Measurements from ENCODE around the gene UGT1A4.

The UGT1A4 gene

GRCh38 chr2:233811732-233812131 is 93.2 kb downstream of the UGT1A4 start:
- no peak for DNase-seq (ENCODE audit: low read depth)

GRCh38 chr2:233813236-233814055 is 94.9 kb downstream of the UGT1A4 start:
- no peak for DNase-seq (ENCODE audit: low read depth)

GRCh38 chr2:233814056-233814835 is 95.7 kb downstream of the UGT1A4 start:
- no peak for DNase-seq (ENCODE audit: low read depth)

- no peak for DNase-seq (ENCODE audit: low read depth)
These were observed 97.3 kb downstream of the UGT1A4 start for GRCh38 chr2:233815861-233816260.

GRCh38 chr2:233816334-233816733 is 97.8 kb downstream of the UGT1A4 start:
- DNase-seq (ENCODE audit: low read depth) = no peak

- no peak for DNase-seq (ENCODE audit: low read depth)
These were observed 98.2 kb downstream of the UGT1A4 start for GRCh38 chr2:233816771-233817170.

GRCh38 chr2:233817361-233817911 is 98.9 kb downstream of the UGT1A4 start:
- no peak for DNase-seq (ENCODE audit: low read depth)

GRCh38 chr2:233817995-233818638 is 99.6 kb downstream of the UGT1A4 start:
- no peak for DNase-seq (ENCODE audit: low read depth)

GRCh38 chr2:233818639-233819621 is 100.4 kb downstream of the UGT1A4 start:
- no peak for DNase-seq (ENCODE audit: low read depth)

GRCh38 chr2:233819884-233820773 is 101.6 kb downstream of the UGT1A4 start:
- no peak for DNase-seq (ENCODE audit: low read depth)

- DNase-seq (ENCODE audit: low read depth) = no peak
These were observed 102.2 kb downstream of the UGT1A4 start for GRCh38 chr2:233820774-233821105.

- DNase-seq (ENCODE audit: low read depth) = no peak
These were observed 102.7 kb downstream of the UGT1A4 start for GRCh38 chr2:233821196-233821595.

- no peak for DNase-seq (ENCODE audit: low read depth)
These were observed 103.2 kb downstream of the UGT1A4 start for GRCh38 chr2:233821709-233822100.

- no peak for DNase-seq (ENCODE audit: low read depth)
These were observed 103.7 kb downstream of the UGT1A4 start for GRCh38 chr2:233822101-233822771.

Data from amniotic epithelial cell (primary cell).